HG03354 (cell line): ENCODE results near the gene RND1.

ENCODE experiments used
- ATAC-seq: cut with Tn5 transposase; IDR thresholded peaks from one replicate; pipeline ENCODE4 v1.9.1; 2021; ENCODE audit warnings: mild to moderate bottlenecking; ENCODE audit not compliant: unreplicated experiment, poor library complexity, severe bottlenecking

RND1 gene

DNA sequence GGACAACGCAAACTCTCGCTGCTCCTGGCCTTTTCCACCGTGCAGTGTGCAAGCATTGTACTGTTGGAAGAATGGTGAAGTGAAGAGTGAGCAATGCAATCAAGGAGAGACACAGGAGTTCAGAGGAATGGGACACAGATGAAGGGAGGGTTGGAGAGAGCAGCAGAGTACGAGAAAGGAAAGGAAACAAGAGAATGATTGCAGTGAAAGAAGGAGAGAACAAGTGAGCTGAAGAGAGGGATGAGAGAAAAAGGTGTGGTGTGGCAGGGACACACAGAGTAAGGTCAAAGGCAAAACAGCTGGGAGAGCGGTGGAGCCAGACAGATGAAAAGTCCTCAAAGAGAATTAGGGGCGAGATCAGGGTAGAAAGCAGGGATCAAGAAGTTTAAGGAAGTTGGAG lies 34.4 kb downstream of the RND1 start:
- no peak for ATAC-seq

DNA sequence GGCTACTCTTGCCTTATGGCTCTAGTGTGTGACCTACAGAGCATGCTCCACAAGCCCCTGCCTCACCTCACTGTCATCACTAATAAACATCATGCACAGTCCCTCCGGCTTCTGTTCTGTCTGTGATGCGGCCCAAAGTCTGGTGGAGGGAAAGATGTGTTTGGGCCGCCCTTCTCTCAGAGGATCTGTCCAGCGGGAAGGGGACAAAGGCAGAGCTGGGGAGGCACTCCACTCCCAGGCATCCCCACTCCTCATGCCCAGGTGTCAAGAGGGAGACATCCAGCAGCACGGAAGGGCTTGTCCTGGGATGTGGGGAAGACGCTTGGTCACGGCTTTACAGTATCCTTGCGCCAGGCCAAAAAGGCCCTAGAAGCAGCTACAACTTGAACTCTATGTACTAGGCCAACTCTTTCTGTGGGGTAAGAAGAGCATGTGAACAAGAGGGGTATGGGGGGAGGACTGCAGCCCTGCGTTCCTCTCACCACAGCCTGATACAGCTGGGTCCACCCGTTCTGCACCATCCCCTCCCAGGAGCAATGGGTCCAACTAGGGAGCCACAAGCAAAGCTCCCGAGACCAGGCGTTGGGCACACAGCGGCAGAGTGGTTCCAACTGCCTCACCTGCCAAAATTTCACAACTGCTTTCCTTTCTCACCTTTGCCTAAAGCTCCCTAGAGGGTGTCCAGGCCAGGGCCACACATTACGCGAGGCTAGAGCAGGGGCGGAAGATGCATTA lies 36.7 kb downstream of the RND1 start:
- no peak for ATAC-seq

- no peak for ATAC-seq
Measured at GRCh38 chr12:48828293-48828692, 37.4 kb downstream of the RND1 start.

DNA sequence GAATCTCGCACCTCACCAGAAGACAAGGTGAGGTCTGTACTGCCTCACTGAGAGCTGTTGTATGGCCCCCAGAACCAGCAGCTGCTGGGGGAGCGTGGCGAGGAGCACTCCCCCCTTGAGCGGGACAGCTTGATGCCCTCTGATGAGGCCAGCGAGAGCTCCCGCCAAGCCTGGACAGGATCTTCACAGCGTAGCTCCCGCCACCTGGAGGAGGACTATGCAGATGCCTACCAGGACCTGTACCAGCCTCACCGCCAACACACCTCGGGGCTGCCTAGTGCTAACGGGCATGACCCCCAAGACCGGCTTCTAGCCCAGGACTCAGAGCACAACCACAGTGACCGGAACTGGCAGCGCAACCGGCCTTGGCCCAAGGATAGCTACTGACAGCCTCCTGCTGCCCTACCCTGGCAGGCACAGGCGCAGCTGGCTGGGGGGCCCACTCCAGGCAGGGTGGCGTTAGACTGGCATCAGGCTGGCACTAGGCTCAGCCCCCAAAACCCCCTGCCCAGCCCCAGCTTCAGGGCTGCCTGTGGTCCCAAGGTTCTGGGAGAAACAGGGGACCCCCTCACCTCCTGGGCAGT lies 38.1 kb downstream of the RND1 start:
- ATAC-seq = no peak

- ATAC-seq = no peak
Measured at GRCh38 chr12:48827026-48827425, 38.6 kb downstream of the RND1 start.

GRCh38 chr12:48826209-48826855 lies 39.3 kb downstream of the RND1 start:
- no peak for ATAC-seq

- no peak for ATAC-seq
Measured at GRCh38 chr12:48824905-48825304, 40.8 kb downstream of the RND1 start.

- ATAC-seq = no peak
Measured at GRCh38 chr12:48824112-48824511, 41.6 kb downstream of the RND1 start.

DNA sequence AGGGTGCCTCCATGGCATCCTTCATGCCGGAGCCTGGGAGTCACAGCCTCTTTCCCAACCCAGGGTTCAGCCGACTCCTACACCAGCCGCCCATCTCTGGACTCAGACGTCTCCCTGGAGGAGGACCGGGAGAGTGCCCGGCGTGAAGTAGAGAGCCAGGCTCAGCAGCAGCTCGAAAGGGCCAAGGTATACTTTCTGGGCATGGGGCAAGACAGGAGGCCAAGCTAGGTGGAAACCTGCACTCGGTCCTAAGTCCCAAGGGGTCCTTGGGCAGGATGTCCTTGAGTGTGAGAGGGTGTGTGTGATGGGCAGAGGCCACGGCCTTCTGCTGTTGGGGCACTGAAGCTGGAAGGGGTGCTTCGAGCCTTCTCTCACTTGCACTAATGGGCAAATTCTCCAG lies 42.4 kb downstream of the RND1 start:
- ATAC-seq = no peak

DNA sequence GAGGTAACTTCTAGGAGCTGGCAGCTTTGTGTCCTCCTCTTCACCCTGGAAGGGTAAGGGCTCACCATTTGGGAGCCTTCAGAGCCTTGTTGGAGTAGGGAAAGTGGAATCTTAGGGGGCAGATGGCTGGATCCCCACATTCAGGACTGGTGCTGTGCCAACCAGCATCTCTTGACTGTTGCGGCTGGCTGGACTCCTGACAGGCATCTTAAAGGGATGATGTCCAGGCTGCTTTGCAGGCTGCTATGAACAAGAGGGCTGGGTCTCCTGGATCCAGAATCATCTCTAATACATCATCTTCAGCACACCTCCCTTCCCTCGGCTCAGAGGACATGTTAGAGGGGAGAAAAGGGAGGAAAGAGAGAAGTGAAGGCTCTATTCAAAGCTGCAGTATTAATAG lies 43.0 kb downstream of the RND1 start:
- no peak for ATAC-seq

- no peak for ATAC-seq
Measured at GRCh38 chr12:48822139-48822538, 43.5 kb downstream of the RND1 start.

DNA sequence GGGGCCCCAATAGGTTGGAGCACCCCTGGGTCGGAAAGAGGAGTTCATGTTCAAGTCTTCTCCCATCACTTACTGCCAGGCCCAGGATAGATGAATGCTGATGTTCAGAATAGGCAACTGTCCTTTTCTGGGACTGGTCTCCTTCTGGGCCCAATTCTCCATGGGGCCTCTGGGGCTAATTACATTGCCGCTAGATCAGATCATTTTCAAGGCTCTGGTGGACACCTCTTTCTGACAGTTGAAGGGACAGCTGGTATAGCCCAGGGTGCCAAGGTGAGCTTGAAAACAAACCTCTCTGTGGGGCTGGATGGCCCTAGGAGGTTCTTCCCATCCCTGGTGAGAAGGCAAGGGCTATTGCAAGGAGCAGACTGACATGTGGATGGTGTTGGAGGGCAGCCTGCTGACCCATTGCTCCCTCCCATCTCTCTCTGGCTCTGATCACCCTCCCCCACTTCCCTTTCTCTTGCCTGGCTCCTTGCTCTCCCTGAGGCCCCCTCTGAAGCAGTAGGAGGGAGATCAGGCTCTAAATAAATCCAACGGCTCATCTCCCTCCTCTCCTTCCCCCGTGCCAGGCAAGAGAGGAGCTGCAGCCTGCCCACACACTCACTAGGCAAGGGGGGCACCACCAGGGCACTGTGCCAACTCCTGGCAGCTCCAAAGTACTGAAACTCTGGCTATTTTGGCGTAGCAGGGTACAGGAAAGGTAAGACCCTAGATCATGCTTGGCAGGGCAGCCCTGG lies 45.5 kb downstream of the RND1 start:
- ATAC-seq = no peak

GRCh38 chr12:48818831-48819590 lies 46.7 kb downstream of the RND1 start:
- no peak for ATAC-seq

DNA sequence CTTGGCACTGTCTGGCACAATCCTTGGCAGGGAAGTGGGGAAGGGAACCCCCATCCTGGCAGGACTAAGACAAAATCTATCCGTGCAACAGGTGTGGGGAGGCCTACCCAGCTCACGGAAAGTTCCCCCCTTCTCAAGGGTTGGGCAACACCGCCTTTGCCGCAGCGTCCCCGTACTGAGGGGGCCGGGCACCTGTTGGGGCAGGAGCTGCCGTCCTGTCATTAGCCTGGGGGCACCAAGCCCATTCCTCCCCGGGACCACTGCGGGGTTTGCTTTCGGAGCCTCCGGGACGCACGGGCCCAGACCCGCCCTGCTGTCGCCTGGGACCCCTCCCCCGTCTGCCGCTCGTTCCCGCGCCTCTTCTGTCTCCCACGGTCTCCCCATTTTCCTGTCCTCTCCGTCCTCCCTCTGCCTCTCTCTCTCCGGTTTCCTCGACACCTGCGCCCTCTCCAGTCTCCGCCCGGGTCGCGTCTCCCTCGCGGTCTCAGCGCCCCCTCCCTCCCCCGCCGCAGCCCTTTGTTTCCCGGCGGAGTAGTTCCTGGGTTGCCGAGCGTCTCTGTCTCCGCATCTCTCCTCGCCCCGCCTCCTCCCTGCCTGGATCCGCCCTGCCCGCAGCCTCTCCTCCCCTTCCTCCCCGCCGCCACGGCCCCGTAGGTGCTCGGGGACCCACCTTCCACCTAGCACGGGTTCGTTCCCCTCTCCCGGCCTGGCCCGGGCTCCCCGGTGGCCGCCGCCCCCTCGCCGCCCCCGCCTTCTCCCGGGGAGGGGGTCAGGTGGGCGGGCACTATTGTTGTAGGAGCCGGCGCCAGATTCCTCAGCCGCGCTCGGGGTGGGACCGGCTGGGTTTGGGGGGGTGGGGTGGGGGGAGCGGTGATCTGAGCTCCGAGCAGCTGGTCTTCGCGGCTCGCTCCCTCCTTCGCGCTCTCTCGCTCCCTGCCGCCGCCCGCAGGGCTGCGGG lies 47.5 kb downstream of the RND1 start, which contains the start of gene CACNB3:
Gene CACNB3 (plus strand): TSS at position 624 of the 958 bp plus-strand sequence. CDS start 434 bp downstream, outside the sequence.
- ATAC-seq = no peak

DNA sequence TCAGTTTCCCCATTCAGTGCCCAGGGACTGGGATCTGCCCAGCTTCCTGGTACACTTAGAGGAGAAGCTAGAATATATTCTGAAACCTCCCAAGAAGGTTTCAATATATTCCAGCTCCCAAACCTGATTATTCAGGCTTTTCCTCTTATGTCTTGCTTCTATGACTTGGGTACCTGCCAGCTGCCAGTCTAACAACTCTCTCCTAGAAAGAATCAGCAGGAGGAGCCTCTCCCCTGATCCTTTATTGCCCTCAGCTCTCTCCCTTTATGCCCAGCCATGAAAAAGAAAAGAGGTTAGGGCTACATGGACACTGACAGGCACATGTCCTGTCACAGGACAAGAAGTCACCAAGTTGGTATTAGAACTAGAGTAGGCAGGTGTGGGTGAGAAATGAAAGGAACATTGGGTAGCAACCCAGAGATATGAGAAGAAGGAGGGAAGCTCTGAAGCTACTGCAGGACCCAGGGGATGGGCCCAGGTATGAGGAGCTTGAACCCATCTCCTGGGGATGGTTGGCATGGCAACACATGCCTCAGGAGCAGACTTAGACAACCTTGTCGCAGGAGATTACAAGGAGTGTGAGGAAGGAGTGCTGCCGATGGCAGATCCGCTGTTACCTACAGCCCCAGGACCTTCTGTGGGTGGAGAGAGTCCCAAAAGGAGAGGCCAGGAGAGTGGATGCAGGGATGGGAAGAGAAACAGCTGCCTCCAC lies 49.4 kb downstream of the RND1 start:
- no peak for ATAC-seq

GRCh38 chr12:48815126-48816110 lies 50.3 kb downstream of the RND1 start:
- peak; percentile 14 for ATAC-seq
